Endometrial microvascular endothelial cells (primary cell): ENCODE results near the gene EEF1AKMT3. TPM values are rescaled to one million over a fixed set of nuclear protein-coding genes. Genes with fewer than 3 reads are reported as not detected.

ENCODE experiments used
- in situ Hi-C: cut with HindIII; loops from 2 replicates; pipeline ENCODE4 v1.10.0; 2017; ENCODE audit warnings: low sequenced_read_pairs, low pct_unique_long_range_greater_than_20kb; ENCODE audit errors: inconsistent ontology term
- total RNA-seq: library from RNA; depleted of rRNA; stranded (reverse); fragments of >200 nt; gene quantifications from one replicate; pipeline ENCODE4 v1.2.3, GENCODE V29; 2015; ENCODE audit errors: inconsistent ontology term

EEF1AKMT3 gene
- total RNA-seq, 1 donor from 2014 or later = 11.7 TPM

GRCh38 chr12:57823131-57823907, 50.9 kb downstream of the EEF1AKMT3 start:
- in situ Hi-C loops = no loop called here

DNA sequence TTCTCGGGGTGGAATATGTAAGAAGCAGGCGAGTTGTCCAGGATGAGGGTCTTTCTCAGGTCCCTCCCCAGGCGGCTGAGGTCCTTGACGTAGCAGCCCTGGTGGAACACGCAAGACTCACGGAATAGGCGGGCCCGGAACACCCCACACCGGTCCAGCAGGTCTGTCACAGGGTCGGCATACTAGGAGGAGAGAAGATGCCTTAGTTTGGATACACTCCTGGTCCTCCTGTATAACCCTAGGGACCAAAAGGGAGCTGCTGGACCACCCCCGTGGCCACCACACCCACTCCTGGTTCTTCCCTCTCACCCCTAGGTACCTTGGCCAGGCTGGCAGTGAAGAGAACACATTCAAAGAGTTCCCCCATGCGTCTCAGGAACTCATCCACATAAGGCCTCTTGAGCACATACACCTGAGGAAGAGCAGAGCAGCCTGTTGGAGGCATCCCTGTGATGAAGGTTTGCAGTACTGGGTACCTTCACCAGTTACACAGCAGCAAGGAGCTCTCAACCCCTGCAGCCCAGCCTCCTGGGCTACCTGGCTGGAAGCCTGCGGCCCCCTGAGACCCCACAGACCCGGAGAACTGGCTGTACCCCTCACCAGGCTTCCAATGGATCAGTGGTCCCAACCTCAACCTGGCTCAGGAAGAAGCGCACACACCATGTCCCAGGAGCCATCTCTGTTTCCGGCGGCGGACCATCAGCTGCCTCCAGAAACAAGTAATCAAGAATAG, 51.7 kb downstream of the EEF1AKMT3 start:
- in situ Hi-C loops = no loop called here

- in situ Hi-C loops = no loop called here
Observed at GRCh38 chr12:57825451-57825850, 53.0 kb downstream of the EEF1AKMT3 start.

DNA sequence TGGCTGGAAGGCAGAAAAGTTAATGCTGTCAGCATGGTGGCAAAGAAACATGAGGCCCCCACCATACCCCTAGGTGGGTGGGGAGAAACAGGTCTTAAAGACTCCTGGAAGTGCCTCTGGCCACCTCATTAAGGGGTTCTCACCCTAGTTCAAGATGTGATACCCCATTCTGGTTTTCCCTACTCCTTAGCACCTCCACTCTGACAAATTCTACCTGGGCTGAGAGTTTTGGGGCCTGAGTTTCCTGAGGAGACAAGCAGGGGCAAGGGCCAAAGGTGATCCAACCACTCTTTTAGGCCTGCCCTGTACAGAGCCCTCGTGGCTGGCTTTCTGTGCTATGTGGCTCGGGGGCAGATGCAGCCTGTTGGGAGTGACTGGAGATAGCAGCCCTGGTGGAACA, 54.0 kb downstream of the EEF1AKMT3 start:
- in situ Hi-C loops = no loop called here

DNA sequence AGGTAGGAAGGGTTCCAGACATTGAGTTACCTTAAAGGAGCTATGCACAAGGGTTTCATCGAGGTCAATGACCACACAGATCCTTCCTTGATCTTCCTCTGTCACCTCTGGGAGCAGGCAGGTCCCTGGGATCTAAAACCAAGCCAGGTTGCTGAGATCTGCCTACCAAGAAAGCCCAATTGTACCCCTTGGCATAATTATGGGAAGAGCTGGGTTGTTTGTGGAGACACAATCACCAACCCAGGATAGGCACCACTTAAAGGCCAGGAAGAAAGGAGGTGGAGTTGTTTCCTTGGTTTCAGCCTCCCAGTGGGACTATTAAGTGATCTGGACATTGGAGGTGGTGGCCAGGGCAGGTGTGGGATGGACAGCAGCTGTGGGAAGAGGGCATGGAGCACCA, 54.6 kb downstream of the EEF1AKMT3 start:
- in situ Hi-C loops = no loop called here

- in situ Hi-C loops = no loop called here
Observed at GRCh38 chr12:57829025-57829777, 56.8 kb downstream of the EEF1AKMT3 start.

GRCh38 chr12:57830393-57830792, 58.0 kb downstream of the EEF1AKMT3 start:
- in situ Hi-C loops = no loop called here

Other genes with a start within 250 kb of the EEF1AKMT3 start
- gene MBD6, start 249.8 kb upstream of the EEF1AKMT3 start, total RNA-seq = 8.7 TPM
- 221 TPM for gene DCTN2, start 225.4 kb upstream of the EEF1AKMT3 start, total RNA-seq
- gene KIF5A, start 222.6 kb upstream of the EEF1AKMT3 start, total RNA-seq = not detected
- 12.5 TPM for gene PIP4K2C, start 181.4 kb upstream of the EEF1AKMT3 start, total RNA-seq
- 6.2 TPM for gene DTX3, start 167.8 kb upstream of the EEF1AKMT3 start, total RNA-seq
- 0.09 TPM for gene ARHGEF25, start 161.2 kb upstream of the EEF1AKMT3 start, total RNA-seq
- gene B4GALNT1, start 139.4 kb upstream of the EEF1AKMT3 start, total RNA-seq = 0.19 TPM
- gene OS9, start 78.5 kb upstream of the EEF1AKMT3 start, total RNA-seq = 295 TPM
- 1.2 TPM for gene AGAP2, start 33.9 kb upstream of the EEF1AKMT3 start, total RNA-seq
- gene TSPAN31, start 27.6 kb upstream of the EEF1AKMT3 start, total RNA-seq = 37.3 TPM
- 291 TPM for gene CDK4, start 20.3 kb upstream of the EEF1AKMT3 start, total RNA-seq
- 0.37 TPM for gene MARCHF9, start 17.5 kb upstream of the EEF1AKMT3 start, total RNA-seq
- 1.9 TPM for gene CYP27B1, start 5.5 kb upstream of the EEF1AKMT3 start, total RNA-seq
- gene METTL1, start 509 bp upstream of the EEF1AKMT3 start, total RNA-seq = 15.3 TPM
- gene TSFM, start 10.2 kb downstream of the EEF1AKMT3 start, total RNA-seq = 45.9 TPM
- gene AVIL, start 46.1 kb downstream of the EEF1AKMT3 start, total RNA-seq = 0.46 TPM
- gene CTDSP2, start 74.1 kb downstream of the EEF1AKMT3 start, total RNA-seq = 109 TPM
- 3.7 TPM for gene ATP23, start 169.0 kb downstream of the EEF1AKMT3 start, total RNA-seq